Neural progenitor cell (in vitro differentiated cells): ENCODE data around the gene SRSF1.

ENCODE experiments used
- EZH2phosphoT487 ChIP-seq: fragments of 200-600 bp; sonication (generic); IDR thresholded peaks from 2 replicates; pipeline ENCODE4 v1.6.1; 2017; ENCODE audit warnings: antibody characterized with exemption
- TF ChIP-seq, protein P1 (sequence below): fragments of 200-600 bp; sonication (generic); IDR thresholded peaks from 2 replicates; pipeline ENCODE4 v1.5.1; 2017; ENCODE audit warnings: antibody characterized with exemption, mild to moderate bottlenecking

- TF ChIP-seq, protein P1, sequence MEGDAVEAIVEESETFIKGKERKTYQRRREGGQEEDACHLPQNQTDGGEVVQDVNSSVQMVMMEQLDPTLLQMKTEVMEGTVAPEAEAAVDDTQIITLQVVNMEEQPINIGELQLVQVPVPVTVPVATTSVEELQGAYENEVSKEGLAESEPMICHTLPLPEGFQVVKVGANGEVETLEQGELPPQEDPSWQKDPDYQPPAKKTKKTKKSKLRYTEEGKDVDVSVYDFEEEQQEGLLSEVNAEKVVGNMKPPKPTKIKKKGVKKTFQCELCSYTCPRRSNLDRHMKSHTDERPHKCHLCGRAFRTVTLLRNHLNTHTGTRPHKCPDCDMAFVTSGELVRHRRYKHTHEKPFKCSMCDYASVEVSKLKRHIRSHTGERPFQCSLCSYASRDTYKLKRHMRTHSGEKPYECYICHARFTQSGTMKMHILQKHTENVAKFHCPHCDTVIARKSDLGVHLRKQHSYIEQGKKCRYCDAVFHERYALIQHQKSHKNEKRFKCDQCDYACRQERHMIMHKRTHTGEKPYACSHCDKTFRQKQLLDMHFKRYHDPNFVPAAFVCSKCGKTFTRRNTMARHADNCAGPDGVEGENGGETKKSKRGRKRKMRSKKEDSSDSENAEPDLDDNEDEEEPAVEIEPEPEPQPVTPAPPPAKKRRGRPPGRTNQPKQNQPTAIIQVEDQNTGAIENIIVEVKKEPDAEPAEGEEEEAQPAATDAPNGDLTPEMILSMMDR = no peak
- TF ChIP-seq EZH2phosphoT487 = no peak
Observed at GRCh38 chr17:58041161-58041560, 34.1 kb upstream of the SRSF1 start.
